GM12801 (cell line): ENCODE results near the gene PTPRA.

Source experiments
- TF ChIP-seq, protein P1 (sequence below): IDR thresholded peaks from one replicate; pipeline ENCODE4 v1.5.1; 2011; ENCODE audit warnings: control low read depth; ENCODE audit not compliant: insufficient read length; ENCODE audit errors: extremely low read depth

Gene PTPRA

DNA sequence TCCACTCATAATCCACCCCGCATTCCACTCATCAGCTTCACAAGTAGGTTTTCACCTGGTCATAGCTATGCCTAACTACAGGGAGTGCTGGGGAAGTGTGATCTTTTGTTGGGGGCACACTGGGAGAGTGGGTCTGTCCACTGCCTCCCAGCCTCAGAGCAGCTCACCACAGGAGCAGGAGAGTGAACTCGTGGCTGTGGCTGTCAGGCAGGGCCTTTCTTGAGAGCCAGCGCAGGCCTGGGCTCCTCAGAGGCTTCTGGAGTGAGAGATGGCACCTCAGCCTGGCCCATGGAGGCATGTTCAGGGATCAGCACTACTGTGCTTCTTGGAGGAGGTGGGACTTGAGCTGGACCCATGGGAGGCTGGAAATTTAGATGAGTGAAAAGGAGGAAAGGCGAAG is 166.1 kb downstream of the PTPRA start:
- TF ChIP-seq, protein P1, sequence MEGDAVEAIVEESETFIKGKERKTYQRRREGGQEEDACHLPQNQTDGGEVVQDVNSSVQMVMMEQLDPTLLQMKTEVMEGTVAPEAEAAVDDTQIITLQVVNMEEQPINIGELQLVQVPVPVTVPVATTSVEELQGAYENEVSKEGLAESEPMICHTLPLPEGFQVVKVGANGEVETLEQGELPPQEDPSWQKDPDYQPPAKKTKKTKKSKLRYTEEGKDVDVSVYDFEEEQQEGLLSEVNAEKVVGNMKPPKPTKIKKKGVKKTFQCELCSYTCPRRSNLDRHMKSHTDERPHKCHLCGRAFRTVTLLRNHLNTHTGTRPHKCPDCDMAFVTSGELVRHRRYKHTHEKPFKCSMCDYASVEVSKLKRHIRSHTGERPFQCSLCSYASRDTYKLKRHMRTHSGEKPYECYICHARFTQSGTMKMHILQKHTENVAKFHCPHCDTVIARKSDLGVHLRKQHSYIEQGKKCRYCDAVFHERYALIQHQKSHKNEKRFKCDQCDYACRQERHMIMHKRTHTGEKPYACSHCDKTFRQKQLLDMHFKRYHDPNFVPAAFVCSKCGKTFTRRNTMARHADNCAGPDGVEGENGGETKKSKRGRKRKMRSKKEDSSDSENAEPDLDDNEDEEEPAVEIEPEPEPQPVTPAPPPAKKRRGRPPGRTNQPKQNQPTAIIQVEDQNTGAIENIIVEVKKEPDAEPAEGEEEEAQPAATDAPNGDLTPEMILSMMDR: no peak

GRCh38 chr20:3040086-3040485 is 166.8 kb downstream of the PTPRA start:
- TF ChIP-seq, protein P1: no peak

- TF ChIP-seq, protein P1: no peak
Measured at GRCh38 chr20:3041854-3042409, 168.7 kb downstream of the PTPRA start.

DNA sequence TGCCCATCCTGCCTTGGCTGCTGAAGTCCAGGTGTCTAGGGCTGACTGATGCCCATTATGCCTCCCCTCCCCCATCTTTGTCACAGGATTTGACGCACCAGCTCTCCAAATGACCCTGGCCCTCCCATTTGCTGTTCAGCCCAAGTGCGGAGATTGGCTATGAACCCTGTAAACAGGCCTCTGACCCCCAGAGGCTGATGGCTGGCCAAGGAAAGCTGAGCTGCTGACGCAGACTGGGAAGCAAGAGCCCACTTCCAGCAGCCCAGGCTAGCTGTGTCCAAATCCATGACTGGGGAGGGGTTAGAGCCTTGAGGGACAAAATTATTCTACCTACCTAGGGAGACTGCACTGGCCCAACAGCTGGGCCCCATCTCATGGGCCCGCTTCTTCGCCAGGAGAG is 169.3 kb downstream of the PTPRA start:
- TF ChIP-seq, protein P1: no peak

DNA sequence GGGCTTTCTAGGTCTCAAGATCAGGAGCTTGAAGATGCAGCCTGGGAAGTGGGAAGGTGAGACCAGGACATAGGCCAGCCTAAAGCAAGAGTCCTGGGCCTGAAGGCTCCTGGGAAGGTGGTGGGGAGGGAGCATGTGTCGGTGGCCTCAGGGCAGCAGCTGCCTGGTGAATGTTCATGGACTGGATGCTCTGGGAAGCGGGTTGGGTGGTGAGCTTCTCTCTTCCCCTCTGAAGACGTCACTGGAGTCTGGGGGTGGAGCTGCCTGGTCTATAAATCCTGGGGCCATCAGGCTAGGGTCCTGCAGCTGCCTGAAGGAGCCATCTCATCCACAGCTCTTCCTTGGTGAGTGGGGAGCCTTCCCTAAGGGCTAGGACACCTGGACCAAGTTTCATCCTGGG is 170.0 kb downstream of the PTPRA start, which contains the start of gene GNRH2:
Gene GNRH2 (plus strand): TSS at position 301 of the 400 bp plus-strand sequence. CDS start 793 bp downstream, outside the sequence.
- TF ChIP-seq, protein P1: no peak

- TF ChIP-seq, protein P1: no peak
Measured at GRCh38 chr20:3044336-3044965, 171.2 kb downstream of the PTPRA start.

DNA sequence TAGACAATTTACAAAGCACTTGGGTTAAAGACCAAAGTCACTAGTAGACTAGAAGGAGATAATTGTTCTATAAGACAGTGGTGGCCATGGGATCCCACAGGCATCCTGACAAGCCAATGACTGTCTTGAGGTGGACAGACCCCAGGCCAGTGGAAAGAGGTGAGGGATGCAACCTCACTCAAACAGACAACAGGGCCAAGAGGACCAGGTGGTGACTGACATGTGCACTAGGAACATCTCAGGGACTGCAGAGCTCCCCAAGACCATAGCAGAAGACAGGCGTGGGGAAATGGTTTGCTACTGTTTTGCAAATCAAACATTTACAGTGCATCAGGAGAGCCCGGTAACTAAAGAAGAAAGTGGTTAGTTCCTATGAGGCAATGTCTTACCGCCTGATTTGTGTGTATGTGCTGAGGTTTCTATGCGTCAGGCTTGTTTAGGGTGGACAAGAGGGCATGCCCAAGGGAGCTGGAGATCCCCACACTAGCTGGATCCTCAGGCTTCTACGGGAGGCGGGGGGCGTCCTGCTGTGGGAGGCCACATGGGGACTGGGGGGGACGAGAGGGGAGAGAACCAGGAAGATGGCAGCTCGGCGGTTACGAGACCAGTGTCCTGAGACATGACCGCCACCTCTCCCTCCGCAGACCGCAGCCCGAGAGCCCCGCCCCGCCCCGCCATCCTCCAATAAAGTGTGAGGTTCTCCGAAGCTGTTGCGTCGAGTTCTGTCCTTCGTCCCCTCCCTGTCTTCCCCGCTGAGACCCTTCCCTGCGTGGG is 171.9 kb downstream of the PTPRA start:
- TF ChIP-seq, protein P1: no peak
